Lower leg skin (tissue), 3 donors: ENCODE results near the gene CAAP1.
"Not testable (repeated sequence)": the region's sequence is repeated elsewhere in the genome, so short reads cannot be mapped to it uniquely, and the experiment has no call there.

Experiments
- CTCF ChIP-seq, 3 donors: fragments of 450-650 bp; IDR thresholded peaks; one replicate each; pipeline ENCODE4 v1.5.1; 2016; ENCODE audit warnings: antibody characterized with exemption in 3 of 3, mild to moderate bottlenecking in 3 of 3, moderate library complexity in 2 of 3
- POLR2A ChIP-seq, 2 donors: fragments of 450-650 bp; IDR thresholded peaks; one replicate each; pipeline ENCODE4 v1.6.1; 2016 to 2017; ENCODE audit warnings: antibody characterized with exemption in 2 of 2, mild to moderate bottlenecking in 1 of 2, moderate library complexity in 1 of 2

- not testable (repeated sequence) for TF ChIP-seq CTCF, POLR2A (IDR thresholded peaks at IDR 0.05)
These were observed 64.1 kb downstream of the CAAP1 start for GRCh38 chr9:26828391-26828955.
